ENCODE data around the gene BEND4.

DNA sequence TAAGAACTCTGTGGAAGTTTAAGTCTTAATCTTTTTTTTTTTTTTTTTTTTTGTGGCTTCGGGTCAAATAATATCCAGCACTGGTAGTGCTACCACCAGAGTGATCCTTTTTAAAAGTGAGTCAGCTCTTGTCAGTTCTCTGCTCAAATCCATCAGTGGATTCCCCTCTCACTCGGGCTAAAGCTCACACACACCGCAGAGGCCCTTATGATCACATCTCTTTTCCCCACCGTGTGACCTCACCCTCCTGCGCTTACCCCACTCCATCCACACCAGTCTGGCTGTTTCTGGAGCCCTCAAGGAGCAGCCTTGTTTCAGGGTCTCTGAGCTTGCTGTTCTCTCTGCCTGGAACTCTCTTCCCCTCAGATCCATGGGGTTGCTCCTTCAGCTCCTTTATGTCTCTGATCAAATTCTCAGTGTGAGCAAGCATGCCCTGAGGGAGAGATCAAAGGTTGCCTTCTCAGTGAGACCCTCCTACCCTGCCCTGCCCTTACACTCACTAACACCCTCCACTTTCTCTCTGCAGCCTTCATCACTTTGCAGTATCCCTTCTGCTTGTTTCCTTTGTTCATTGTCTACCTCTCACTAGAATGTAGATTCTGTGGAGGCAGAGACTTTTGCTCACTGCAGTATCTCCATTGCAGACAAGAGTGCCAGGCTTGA is 19.8 kb upstream of the BEND4 start:
- TF ChIP-seq, protein P1, sequence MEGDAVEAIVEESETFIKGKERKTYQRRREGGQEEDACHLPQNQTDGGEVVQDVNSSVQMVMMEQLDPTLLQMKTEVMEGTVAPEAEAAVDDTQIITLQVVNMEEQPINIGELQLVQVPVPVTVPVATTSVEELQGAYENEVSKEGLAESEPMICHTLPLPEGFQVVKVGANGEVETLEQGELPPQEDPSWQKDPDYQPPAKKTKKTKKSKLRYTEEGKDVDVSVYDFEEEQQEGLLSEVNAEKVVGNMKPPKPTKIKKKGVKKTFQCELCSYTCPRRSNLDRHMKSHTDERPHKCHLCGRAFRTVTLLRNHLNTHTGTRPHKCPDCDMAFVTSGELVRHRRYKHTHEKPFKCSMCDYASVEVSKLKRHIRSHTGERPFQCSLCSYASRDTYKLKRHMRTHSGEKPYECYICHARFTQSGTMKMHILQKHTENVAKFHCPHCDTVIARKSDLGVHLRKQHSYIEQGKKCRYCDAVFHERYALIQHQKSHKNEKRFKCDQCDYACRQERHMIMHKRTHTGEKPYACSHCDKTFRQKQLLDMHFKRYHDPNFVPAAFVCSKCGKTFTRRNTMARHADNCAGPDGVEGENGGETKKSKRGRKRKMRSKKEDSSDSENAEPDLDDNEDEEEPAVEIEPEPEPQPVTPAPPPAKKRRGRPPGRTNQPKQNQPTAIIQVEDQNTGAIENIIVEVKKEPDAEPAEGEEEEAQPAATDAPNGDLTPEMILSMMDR (conservative IDR thresholded peaks at IDR 0.05): no peak
- TF ChIP-seq ZFX (IDR thresholded peaks at IDR 0.05): no peak

Data from C4-2B (cell line).